ENCODE measurements around the gene KHSRP. TPM values are rescaled to one million over a fixed set of nuclear protein-coding genes. Genes with fewer than 3 reads are reported as not detected.

The KHSRP gene
- total and polyA plus RNA-seq, 2 of the 13 experiments (the other 11 are each of a cell fraction or from before 2014, with no cell fraction given): 72.1 to 129 TPM

GRCh38 chr19:6416658-6417405, 7.8 kb downstream of the KHSRP start (continued):
- TF ChIP-seq RBFOX2 (IDR thresholded peaks at IDR 0.05; ENCODE audit: low read depth, low read length): peak; percentile 41
- no peak for TF ChIP-seq IRF1 (CRISPR knock-in tag; IDR thresholded peaks at IDR 0.05; ENCODE audit: low read depth)

GRCh38 chr19:6415591-6416190, 8.9 kb downstream of the KHSRP start:
- Histone ChIP-seq H3K27me3 (ENCODE audit: control insufficient read depth in 1 of 2, insufficient read depth in 2 of 2, low read length in 2 of 2) (no peaks in the 10 kb centered on the region), H3K36me3 (replicated peaks in 1 of 2; ENCODE audit: control insufficient read depth in 1 of 2, insufficient read depth in 2 of 2, low read length in 2 of 2) (peaks cover 36 to 69% of the 10 kb centered on the region in 2 experiments), H3K9ac (ENCODE audit: insufficient read depth, low read depth, low read length) (no peak overlapping the region), H3K4me3 (replicated peaks in 1 of 3; ENCODE audit: insufficient read depth in 1 of 3, low read depth in 2 of 3, low read length in 3 of 3) (no peak overlapping the region), H3K79me2 (ENCODE audit: insufficient read depth, low read length) (peaks cover 18% of the 10 kb centered on the region), H4K20me1 (ENCODE audit: insufficient read depth, low read length) (peaks cover 26% of the 10 kb centered on the region; the same call in 1 of the 2 replicates), H3K9me3 (ENCODE audit: low read length) (no peaks in the 10 kb centered on the region), H3K4me1 (ENCODE audit: insufficient read depth, low read length) (no peaks in the 10 kb centered on the region), H3K4me2 (ENCODE audit: low read depth, low read length) (no peak overlapping the region), H2AFZ (ENCODE audit: low read length) (no peak overlapping the region), H3K27ac (ENCODE audit: extremely low read length, insufficient read depth, low read length) (no peak overlapping the region)
- WGBS (ENCODE audit: low lambda C conversion rate): 96% methylated on average over 20 of the region's 32 CpGs
- no peak for DNase-seq (ENCODE audit: low spot score)
- TF ChIP-seq POLR2A (IDR thresholded peaks at IDR 0.05; ENCODE audit: insufficient read depth in 1 of 2, low read depth in 2 of 2, low read length in 2 of 2): 0 out of 4 replicates have a peak, but pooled peaks of 1 of the 2 experiments have one; percentile 8
- peak; percentile 45 for TF ChIP-seq RBM22 (optimal IDR thresholded peaks at IDR 0.05; ENCODE audit: low read length)
- no peak for TF ChIP-seq GTF2F1 (IDR thresholded peaks at IDR 0.05; ENCODE audit: low read length)
- CTCF ChIA-PET (ENCODE audit: low intra/inter-chr PET ratio, low total read pairs): no interaction called here
- intact Hi-C loops (cut with micrococcal nuclease; ENCODE audit: unreplicated experiment): no loop called here
- POLR2A ChIA-PET: no interaction called here
- BruUV-seq (replicated peaks): no TSS peak
- in situ Hi-C loops (cut with HindIII; ENCODE audit: extremely low pct_ligation_motif_present, low pct_unique_long_range_greater_than_20kb): no loop called here
- no peak for ATAC-seq
- FAIRE-seq: no peak
